OCI-LY3 (cell line): ENCODE measurements around the gene GJB2.

Experiments
- CTCF ChIP-seq: fragments of 200-600, 300-600 bp; sonication (generic); IDR thresholded peaks from 2 replicates; pipeline ENCODE4 v1.5.1; 2014; ENCODE audit warnings: antibody characterized with exemption, low read length, low read depth
- EZH2phosphoT487 ChIP-seq: fragments of 200-600 bp; shearing (Covaris generic); IDR thresholded peaks from 2 replicates; pipeline ENCODE4 v1.6.1; 2018; ENCODE audit warnings: antibody characterized with exemption, mixed run types, low read depth

GRCh38 chr13:20193162-20193906 lies 596 bp upstream of the GJB2 start:
- TF ChIP-seq CTCF (no peak), EZH2phosphoT487 (no peak)
